Measurements from ENCODE around the gene SMIM23. TPM values are rescaled to one million over a fixed set of nuclear protein-coding genes. Genes with fewer than 3 reads are reported as not detected.

SMIM23 gene
- total RNA-seq, 1 experiment from 2014 or later: not detected

GRCh38 chr5:171810227-171810626 is 24.6 kb downstream of the SMIM23 start:
- Histone ChIP-seq H3K4me1 (ENCODE audit: control insufficient read depth, insufficient read depth, low read length) (no peaks in the 10 kb centered on the region), H3K36me3 (ENCODE audit: control insufficient read depth, insufficient read depth, low read length) (no peaks in the 10 kb centered on the region), H3K9me3 (ENCODE audit: control insufficient read depth, insufficient read depth, low read depth, low read length) (no peaks in the 10 kb centered on the region), H3K27ac (ENCODE audit: low read length) (no peak overlapping the region), H3K27me3 (ENCODE audit: control insufficient read depth, insufficient read depth, low read length) (peaks cover 9% of the 10 kb centered on the region), H3K4me3 (ENCODE audit: low read depth in 2 of 2, low read length in 2 of 2) (no peak overlapping the region)
- intact Hi-C loops (cut with micrococcal nuclease; ENCODE audit: unreplicated experiment): no loop called here
- CTCF ChIA-PET: no interaction called here
- DNase-seq (ENCODE audit: low read depth, low spot score) (no peak), ATAC-seq (no peak)
- in situ Hi-C loops (cut with HindIII; ENCODE audit: low pct_unique_long_range_greater_than_20kb, low sequenced_read_pairs): no loop called here
- BruUV-seq (replicated peaks): no TSS peak
- POLR2A ChIA-PET: no interaction called here
- TF ChIP-seq TCF7L2 (IDR thresholded peaks at IDR 0.05; ENCODE audit: low read depth, low read length) (no peak), POLR2AphosphoS5 (IDR thresholded peaks at IDR 0.05; ENCODE audit: low read depth, low read length) (no peak), CTCF (IDR thresholded peaks at IDR 0.05) (no peak), SIN3A (IDR thresholded peaks at IDR 0.05; ENCODE audit: borderline replicate concordance, insufficient read depth, low read depth, low read length) (no peak)
- TF ChIP-seq, protein P1, sequence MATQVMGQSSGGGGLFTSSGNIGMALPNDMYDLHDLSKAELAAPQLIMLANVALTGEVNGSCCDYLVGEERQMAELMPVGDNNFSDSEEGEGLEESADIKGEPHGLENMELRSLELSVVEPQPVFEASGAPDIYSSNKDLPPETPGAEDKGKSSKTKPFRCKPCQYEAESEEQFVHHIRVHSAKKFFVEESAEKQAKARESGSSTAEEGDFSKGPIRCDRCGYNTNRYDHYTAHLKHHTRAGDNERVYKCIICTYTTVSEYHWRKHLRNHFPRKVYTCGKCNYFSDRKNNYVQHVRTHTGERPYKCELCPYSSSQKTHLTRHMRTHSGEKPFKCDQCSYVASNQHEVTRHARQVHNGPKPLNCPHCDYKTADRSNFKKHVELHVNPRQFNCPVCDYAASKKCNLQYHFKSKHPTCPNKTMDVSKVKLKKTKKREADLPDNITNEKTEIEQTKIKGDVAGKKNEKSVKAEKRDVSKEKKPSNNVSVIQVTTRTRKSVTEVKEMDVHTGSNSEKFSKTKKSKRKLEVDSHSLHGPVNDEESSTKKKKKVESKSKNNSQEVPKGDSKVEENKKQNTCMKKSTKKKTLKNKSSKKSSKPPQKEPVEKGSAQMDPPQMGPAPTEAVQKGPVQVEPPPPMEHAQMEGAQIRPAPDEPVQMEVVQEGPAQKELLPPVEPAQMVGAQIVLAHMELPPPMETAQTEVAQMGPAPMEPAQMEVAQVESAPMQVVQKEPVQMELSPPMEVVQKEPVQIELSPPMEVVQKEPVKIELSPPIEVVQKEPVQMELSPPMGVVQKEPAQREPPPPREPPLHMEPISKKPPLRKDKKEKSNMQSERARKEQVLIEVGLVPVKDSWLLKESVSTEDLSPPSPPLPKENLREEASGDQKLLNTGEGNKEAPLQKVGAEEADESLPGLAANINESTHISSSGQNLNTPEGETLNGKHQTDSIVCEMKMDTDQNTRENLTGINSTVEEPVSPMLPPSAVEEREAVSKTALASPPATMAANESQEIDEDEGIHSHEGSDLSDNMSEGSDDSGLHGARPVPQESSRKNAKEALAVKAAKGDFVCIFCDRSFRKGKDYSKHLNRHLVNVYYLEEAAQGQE (IDR thresholded peaks at IDR 0.05; ENCODE audit: insufficient read depth in 1 of 2, low read depth in 2 of 2, low read length in 1 of 2): no peak

GRCh38 chr5:171813270-171813669 is 27.7 kb downstream of the SMIM23 start:
- ATAC-seq (no peak), DNase-seq (ENCODE audit: low read depth, low spot score) (no peak)
- Histone ChIP-seq H3K4me1 (ENCODE audit: control insufficient read depth, insufficient read depth, low read length) (no peaks in the 10 kb centered on the region), H3K36me3 (ENCODE audit: control insufficient read depth, insufficient read depth, low read length) (no peaks in the 10 kb centered on the region), H3K27me3 (ENCODE audit: control insufficient read depth, insufficient read depth, low read length) (no peaks in the 10 kb centered on the region), H3K27ac (ENCODE audit: low read length) (no peak overlapping the region), H3K9me3 (ENCODE audit: control insufficient read depth, insufficient read depth, low read depth, low read length) (no peaks in the 10 kb centered on the region), H3K4me3 (ENCODE audit: low read depth in 2 of 2, low read length in 2 of 2) (no peak overlapping the region)
- TF ChIP-seq, protein P1 (IDR thresholded peaks at IDR 0.05; ENCODE audit: insufficient read depth in 1 of 2, low read depth in 2 of 2, low read length in 1 of 2): no peak
- no peak for TF ChIP-seq TCF7L2 (IDR thresholded peaks at IDR 0.05; ENCODE audit: low read depth, low read length)
- no peak for TF ChIP-seq SIN3A (IDR thresholded peaks at IDR 0.05; ENCODE audit: borderline replicate concordance, insufficient read depth, low read depth, low read length)
- no peak for TF ChIP-seq POLR2AphosphoS5 (IDR thresholded peaks at IDR 0.05; ENCODE audit: low read depth, low read length)
- no peak for TF ChIP-seq CTCF (IDR thresholded peaks at IDR 0.05)
- ChIA-PET POLR2A (no interaction called here), CTCF (no interaction called here)
- in situ Hi-C loops (cut with HindIII; ENCODE audit: low pct_unique_long_range_greater_than_20kb, low sequenced_read_pairs) (no loop called here), intact Hi-C loops (cut with micrococcal nuclease; ENCODE audit: unreplicated experiment) (no loop called here)
- BruUV-seq (replicated peaks): no TSS peak
